ENCODE data around the gene COX7A2L.
"Not testable (repeated sequence)": the region's sequence is repeated elsewhere in the genome, so short reads cannot be mapped to it uniquely, and the experiment has no call there.

Gene COX7A2L

DNA sequence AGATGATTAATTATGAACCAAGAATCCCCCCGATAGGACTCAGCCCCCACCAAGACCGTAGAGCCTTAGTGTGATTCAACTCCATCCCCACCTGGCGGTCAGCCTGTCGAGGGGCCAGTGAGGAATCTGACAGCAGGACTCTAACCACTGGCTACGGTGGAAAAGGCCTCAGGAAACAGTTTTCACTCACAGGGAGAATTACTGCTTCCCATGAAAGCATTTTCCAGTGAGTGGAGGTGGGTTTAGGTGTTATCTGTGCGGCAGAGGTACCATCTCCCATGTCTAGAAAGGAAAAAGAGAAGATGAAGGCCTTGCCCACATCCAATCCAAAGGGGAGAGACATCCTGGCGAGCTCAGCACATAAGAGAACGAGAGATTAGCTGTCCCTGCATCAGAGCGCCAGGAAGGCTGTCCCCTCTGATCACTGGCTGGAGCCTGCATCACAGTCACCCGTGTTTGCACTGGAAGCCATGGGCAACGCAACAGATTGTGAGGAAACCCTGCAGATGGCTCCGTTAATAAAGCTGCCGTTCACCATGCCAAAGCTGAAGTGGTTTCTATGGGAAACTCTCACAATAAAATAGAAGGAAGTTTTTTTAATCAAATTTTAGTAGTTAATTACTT, 22.3 kb downstream of the COX7A2L start:
- no peak for DNase-seq

DNA sequence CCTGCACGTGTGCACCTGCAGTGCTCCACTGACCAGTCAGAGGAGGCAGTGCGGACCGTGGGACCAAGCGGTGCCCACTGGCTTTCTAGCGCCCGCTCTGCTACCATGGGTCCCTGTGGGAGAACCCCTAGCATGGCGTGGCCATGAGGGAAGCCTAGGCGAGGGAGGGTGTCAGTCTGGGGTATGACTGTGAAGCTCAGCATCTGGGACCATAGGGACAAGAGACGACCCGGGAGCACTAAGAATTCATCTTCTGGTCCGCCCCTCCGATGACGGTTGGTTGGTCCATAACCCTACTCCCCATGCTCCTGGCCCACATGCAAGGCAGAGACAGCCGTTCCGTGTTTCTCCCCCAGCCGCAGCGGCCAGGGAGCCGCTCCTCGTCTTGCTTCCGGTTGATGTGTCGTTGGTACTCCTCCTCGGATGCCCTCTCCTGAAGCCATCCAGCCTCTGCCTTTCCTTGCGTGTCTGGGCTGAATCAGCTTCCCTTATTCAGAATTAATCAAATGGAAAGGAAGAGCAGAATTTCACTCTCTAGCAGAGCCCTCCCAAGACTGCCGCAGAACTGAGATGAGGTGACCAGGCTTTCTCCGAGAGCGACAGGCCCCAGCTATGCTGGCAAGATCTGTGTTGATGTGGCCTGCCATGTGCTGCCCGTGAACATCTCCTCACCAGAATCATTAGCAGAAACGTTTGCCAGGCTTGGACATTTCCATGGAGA, 23.0 kb downstream of the COX7A2L start:
- no peak for DNase-seq

- no peak for DNase-seq
These were observed 23.6 kb downstream of the COX7A2L start for GRCh38 chr2:42337356-42337820.

- DNase-seq: no peak
These were observed 24.6 kb downstream of the COX7A2L start for GRCh38 chr2:42336361-42336965.

GRCh38 chr2:42335514-42336104, 25.4 kb downstream of the COX7A2L start:
- DNase-seq: no peak

GRCh38 chr2:42334865-42335264, 26.2 kb downstream of the COX7A2L start:
- DNase-seq: not testable (repeated sequence)

DNA sequence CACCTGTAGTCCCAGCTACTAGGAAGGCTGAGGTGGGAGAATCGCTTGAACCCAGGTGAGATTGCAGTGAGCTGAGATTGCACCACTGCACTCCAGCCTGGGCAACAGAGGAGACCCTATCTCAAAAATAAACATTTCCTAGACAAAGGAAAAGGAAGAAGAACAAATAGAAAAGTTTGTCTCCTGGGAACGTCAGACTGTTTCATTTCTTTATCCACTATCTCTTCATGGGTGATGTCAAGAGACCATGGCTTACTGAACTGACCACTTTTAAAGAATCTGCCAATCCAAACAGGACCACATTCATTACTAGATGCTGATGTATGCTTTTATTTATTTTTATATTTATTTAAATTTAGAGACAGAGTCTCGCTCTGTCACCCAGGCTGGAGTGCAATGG, 26.8 kb downstream of the COX7A2L start:
- no peak for DNase-seq

DNA sequence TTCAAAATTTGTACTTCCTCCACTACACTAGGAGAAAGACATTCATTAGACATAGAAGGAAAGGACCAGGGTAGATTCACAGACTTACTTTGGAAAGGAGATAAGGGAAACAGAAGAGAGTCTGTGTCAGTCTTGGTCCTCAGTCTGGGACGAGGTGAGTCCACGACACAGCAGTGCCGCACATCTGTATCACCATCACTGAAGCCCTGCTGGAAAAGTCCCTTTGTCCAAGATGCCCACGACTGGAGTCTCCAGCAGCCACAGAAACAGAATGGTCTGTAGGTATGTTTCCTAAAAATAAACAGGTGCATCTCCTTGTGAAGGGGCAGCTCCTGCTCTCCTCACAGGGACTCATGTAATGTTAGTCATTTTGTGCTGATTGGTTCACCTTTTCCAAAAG, 27.4 kb downstream of the COX7A2L start:
- DNase-seq: no peak

DNA sequence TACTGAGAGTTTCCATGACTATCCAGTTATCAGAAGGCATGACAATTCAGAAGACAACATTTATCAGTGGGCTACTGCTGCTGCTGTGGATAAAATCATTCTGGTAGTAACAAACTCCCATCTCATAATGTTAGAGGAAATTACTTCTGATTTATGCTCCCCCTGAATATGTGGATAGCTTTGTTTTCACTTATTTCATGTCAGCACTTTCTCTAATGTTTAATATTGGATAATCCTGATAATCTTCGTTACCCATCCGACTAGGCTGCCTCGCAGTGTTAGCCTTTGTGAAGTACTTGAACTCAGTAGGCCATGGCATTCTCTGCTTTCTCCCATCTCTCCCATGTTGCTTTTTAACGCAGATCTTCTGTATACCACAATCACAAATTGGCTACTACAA, 28.4 kb downstream of the COX7A2L start:
- no peak for DNase-seq

GRCh38 chr2:42331569-42332284, 29.3 kb downstream of the COX7A2L start:
- DNase-seq: no peak

DNA sequence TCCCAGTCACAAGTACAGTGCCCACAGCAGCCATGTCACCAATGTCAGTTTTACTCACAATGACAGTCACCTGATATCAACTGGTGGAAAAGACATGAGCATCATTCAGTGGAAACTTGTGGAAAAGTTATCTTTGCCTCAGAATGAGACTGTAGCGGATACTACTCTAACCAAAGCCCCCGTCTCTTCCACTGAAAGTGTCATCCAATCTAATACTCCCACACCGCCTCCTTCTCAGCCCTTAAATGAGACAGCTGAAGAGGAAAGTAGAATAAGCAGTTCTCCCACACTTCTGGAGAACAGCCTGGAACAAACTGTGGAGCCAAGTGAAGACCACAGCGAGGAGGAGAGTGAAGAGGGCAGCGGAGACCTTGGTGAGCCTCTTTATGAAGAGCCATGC, 31.3 kb downstream of the COX7A2L start:
- no peak for DNase-seq

- no peak for DNase-seq
These were observed 32.1 kb downstream of the COX7A2L start for GRCh38 chr2:42328923-42329322.

- DNase-seq: no peak
These were observed 32.7 kb downstream of the COX7A2L start for GRCh38 chr2:42328148-42328833.

GRCh38 chr2:42327125-42327524, 33.9 kb downstream of the COX7A2L start:
- no peak for DNase-seq

DNA sequence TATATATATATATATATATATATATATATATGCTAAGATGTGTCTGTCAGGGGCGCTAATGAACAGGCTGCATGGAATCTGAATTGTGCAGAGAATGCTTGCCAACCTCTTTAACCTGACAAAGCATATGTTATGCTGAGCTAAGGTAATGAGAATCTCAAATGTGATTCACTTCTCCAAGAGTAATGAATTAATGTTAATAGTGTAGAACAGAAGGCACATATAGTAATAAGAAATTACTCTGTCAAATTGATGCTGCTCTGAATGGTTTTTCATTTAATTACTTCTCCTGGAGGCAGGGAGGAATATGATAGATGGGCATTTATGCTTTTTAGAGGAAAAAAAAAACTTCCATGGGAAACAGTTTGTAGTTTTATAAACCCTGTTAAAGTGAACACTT, 35.4 kb downstream of the COX7A2L start:
- no peak for DNase-seq

GRCh38 chr2:42324949-42325348, 36.1 kb downstream of the COX7A2L start:
- DNase-seq: no peak

DNA sequence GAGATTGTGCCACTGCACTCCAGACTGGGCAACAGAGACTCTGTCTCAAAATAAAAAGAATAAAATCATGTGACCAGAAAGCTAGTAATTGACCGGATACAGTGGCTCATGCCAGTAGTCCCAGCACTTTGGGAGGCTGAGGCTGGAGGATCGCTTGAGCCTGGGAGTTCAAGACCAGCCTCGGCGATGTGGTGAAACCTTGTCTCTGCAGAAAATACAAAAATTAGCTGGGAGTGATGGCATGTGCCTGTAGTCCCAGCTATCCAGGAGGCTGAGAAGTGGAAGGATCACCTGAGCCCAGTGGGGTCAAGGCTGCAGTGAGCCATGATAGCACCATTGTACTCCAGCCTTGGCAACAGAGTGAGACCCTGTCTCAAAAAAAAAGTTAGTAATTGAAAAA, 36.8 kb downstream of the COX7A2L start:
- DNase-seq: no peak

- DNase-seq: no peak
These were observed 39.5 kb downstream of the COX7A2L start for GRCh38 chr2:42321452-42322064.

DNA sequence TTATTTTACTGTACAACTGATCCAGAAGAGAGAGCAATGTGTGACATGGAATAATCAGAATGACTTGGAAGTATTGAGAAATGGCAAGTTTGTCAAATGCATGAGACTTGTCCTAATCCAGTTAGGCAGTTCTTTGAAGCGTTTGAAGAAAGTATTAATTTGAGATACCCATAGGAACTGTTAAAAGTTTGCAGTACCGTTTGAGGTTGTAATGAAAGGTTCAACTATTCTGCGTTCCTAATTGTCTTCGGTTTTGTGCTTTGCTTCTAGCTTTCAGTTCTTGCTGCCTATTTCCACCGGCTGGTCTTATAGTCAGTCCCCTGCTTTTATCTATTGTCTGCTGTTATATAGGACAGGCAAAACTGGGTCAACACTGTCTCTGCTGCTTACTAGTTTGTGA, 41.8 kb downstream of the COX7A2L start:
- no peak for DNase-seq

- DNase-seq: no peak
These were observed 43.1 kb downstream of the COX7A2L start for GRCh38 chr2:42317945-42318344.

DNA sequence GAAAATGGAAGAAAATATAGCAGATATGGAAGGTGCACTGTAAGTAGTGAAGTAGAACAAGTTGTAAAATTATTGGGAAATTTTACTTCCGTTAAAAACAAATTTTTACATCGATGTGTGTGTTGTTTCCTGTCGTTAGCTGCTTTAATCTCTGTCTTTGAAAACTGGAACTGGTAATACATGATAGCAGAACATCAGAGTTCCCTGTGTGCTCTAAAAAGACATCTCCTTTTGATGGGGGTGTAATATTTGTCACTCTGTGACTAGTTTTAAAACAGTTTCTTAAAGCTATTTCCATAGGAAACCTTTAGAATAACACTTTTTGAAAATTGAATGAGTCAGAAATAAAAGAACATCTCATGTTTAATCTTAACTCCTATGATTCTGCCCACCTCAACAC, 43.5 kb downstream of the COX7A2L start:
- DNase-seq: no peak

GRCh38 chr2:42316910-42317309, 44.1 kb downstream of the COX7A2L start:
- no peak for DNase-seq
